ENCODE measurements around the gene POU2F3. TPM values are rescaled to one million over a fixed set of nuclear protein-coding genes. Genes with fewer than 3 reads are reported as not detected.

The POU2F3 gene
- total RNA-seq: 1.2 and 1.3 TPM in 2 replicates

DNA sequence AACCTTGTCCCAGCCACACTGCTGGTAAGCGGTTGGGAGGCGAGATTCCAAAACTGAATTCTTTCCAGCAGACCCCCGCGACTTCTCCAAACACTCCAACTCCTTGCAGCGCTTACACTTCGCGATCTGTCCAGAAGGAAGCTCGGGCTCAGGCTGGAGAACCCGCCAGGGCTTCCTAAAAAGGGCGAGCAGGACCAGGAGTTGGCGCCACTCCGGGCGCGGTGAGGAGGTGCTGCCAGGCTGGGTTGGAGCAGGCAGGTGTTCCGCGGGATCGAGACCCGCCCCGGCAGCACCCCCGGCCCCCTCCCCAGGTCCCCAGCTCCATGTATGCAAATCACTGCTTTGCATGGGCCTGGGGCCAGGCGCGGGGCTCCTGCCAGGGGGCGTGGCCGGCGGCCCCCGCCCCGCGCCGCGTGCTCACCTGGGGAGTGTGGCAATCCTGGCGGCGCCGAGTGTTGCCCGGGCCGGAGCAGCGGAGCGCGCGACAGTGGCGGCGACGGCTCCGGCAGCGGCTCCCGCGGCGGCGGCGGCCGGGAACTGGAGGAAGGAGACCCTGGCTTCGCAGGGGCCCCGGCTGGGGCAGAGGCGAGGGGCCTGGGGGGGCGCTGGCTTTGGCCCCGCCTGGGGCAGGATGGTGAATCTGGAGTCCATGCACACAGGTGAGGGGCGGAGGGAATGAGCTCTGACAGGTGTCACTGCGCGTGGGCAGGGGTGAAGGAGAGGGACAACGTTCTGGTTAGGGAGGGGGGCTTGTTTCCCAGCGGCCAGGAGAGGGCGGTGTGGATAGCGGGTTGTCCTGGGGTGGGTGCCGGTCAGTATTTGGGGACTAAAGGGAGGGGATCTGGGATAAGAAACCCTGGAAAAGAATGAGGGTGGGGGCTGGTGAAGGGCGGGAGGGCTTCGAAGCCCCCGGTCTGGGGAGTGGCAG is at the start of gene POU2F3:
Gene POU2F3 (plus strand): TSS at position 428 of the 928 bp plus-strand sequence. CDS start 204 bp downstream, at position 632.
- intact Hi-C loops (cut with micrococcal nuclease): no loop called here

DNA sequence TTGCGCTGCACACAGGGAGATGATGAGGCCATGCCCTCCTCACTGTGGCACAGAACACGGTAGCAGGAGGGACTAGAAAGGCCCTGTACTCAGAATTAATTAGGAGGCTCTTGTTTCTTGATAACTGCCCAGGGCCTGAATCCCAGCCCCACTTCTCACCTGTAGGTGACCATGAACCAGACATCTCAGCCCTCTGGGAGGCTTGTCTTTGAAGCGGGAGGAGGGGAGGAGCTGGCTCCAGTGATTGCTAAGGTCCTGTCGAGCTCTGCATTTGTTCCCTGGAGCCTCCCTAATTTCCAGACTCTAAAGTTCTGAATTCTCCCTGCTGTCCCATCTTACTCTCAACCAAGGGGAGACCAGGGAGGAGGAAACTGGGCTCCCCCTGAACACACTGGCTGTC is 48.9 kb upstream of the POU2F3 start:
- intact Hi-C loops (cut with micrococcal nuclease): no loop called here

DNA sequence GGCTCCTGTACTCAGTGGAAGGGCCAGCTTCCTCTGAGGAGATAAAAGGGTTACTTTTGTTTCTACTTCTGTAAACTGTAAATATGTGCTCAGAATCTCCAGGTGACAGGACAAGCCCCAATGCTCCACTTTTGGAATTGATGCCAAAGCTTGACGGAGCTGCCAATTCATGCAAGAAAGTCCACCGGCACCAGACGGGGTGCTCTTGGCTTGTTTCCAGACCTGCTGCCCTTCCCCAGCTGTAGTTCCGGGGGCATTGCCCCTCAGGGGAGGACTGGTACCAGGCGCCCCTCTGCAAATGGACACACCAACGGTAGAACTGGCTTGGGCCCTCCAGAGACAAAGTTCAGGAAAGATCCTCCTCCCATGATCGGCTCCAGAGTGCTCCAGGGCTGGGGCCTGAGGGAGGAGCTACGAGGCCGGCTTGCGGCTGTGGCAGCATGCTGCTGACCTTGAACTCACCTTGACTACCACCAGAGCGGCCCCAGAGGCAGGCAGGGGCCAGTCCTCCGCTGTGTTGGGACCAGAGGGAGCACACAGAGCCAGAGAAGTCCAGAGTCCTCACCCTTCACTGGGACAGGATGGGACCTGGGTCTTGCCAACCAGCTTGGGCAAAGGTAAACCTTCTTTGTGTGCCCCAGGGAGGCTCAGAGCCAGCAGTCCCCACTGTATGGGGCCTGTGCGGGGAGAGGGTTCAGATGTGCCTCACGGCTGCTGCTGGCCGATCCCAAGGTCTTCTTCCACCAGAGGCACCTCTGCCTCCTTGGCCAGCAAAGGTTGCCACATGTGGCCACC is 46.9 kb upstream of the POU2F3 start:
- intact Hi-C loops (cut with micrococcal nuclease): no loop called here

DNA sequence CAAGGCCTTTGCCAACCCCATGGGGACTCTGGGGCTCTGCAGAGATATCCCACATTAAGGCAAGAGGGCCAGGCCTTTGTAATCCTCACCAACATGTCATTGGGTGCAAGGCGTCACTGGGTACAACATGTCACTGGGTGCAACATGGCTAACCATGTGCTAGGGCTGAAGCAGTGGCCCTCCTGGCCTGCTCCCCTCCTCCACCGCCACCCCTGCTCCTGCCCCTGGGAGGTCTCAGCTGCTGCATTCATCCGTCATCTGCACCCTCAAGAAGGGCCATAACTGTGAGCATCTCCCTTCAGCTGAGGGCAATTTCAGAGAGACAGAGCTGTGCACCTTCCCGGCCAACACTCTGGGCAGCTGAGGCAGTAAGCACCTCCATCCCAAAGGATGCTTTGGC is 45.8 kb upstream of the POU2F3 start:
- intact Hi-C loops (cut with micrococcal nuclease): no loop called here

DNA sequence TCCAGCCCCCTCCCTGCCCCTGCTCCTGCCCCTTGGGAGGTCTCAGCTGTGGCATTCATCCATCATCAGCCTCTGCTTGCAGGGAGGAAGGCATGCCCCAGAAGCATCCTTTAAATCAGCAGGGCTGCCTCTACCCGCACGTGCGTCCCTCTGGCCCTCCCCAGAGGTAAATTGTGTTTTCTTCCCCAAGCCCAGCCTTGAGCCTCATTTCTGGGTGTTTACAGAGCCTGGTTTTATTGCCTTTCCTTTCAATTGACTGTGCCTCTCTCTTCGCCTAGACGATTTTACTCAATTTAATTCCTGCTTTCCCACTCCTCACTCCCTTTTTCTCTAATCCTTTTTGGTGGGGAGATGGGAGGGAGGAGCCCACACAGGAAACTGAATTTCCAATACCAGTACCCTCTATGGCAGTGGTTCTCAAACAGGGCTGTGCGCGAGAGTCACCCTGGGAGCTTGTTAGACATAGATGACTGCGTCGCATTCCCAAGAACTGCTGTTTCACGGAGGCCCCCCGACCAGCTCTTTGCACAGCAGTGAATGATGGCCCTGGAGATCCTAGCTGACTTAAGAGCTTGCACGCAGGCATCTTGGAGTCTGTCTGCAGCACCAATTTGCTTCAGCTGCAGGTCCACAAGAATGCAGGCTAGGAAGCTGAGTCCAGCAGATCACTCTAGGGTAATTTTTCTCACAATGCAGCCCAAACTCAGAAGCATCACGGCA is 44.2 kb upstream of the POU2F3 start:
- intact Hi-C loops (cut with micrococcal nuclease): no loop called here

DNA sequence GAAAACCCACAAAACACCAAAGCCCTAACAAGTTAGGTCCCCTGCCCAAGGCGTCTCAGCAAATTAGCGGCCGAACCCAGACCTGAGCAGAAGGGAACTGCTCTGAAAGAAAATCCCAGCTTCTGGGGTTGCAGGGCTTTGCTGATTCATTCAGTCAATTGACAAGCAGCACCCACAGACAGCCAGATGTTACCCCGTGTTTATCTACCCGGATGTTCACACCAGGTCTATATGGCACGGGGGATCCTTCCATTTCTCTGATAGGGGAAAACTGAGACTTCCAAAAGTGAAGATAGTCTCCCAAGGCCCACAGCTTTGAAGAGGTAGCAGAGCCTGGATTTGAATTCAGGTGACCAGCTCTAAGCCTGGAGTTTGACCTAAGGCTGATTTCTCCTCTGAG is 43.1 kb upstream of the POU2F3 start:
- intact Hi-C loops (cut with micrococcal nuclease): no loop called here

DNA sequence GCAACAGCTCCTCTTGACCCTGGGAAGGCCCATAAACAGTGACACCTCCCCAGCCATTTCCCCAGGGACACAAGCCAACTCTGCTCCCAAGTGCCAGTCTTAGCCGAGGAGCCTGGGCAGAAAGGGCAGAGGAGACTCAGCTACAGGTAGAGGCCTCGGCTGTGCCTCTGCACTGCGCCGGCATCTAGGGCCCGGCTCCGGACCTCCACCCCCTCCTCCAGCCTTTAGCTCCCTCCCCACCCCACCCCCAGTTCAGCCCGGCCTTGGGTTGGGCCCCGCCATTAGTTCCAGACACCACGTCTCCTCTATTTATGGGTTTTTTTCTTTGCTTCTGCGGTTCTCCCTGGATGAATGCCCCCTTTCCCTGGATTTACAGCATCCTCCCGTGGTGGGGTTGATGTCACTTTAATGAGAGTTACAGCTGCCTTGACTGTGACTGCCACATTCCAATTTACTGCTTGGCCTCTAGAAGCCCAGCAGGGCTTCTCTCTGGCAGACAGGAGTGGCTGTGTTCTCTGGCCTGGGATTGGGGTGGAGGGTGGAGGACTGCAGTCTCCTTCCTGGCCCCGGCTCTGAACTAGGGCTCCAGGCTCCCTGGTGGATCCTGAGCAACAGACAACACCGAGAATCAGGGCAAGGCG is 42.6 kb upstream of the POU2F3 start:
- intact Hi-C loops (cut with micrococcal nuclease): no loop called here

DNA sequence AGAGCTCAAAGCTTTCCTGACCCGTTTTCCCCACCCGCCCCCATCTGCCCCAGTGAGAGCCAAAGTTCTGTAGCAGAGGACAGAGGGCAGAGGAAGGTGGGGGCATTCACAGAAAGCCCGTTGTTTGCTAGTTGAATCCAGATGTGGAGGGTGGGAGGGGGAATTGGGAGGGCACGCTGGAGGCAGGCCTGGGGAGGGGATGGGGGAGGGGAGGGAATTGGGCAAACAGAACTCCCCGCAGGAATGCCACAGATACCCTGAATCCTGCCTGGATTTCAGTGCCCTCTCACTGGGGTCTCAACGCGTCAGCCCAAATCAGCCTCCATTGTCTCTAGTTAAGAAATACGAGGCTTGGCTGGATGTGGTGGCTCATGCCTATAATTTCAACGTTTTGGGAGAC is 42.0 kb upstream of the POU2F3 start:
- intact Hi-C loops (cut with micrococcal nuclease): no loop called here

DNA sequence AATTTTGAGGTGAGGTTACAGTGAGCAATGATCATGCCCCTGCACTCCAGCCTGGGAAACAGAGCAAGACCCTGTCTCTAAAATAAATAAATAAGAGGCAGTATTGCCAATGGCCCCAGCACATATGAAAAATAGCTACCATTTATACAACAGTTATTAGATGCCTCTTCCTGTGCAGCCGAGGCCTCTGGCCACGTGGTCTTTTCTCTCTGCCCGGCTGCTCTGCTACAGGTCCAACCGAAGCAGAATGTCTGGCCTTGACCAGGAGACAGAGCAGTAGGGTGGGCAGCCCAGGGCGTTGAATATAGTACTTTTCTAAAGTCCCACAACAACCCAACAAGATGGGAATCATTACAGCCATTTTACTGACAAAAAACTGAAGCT is 41.5 kb upstream of the POU2F3 start:
- intact Hi-C loops (cut with micrococcal nuclease): no loop called here

DNA sequence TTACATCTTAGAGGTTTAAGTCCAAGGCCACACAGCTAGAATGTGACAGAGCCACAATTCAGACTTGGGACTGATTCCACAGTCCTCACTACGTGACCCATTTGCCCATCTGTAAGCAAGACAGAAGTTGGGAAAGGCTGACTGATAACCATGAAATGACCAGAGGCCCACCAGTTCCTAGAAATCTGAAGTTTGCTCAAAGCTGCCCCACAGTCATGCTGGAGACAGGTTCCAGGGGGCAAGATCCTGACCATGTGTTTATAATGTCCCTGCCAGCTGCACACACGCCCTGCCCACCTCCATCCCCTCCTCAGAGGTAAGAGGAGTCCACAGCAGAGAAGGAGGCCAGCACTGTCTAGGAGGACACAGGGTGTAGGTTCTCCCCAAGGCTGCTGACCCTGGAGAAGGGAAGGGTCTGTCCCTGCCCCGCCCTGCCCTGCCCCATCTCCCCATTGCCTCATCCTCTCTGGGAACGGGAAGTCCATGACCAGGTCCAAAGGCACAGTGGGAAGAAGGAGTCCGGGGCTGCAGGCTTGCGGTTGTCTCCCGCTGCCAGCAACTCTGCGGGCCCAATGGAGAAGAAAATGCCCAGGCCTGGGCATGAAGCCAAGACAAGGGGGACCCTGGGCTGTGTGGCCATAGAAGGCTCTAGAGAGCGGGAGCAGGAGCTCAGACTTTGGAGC is 41.0 kb upstream of the POU2F3 start:
- intact Hi-C loops (cut with micrococcal nuclease): no loop called here

DNA sequence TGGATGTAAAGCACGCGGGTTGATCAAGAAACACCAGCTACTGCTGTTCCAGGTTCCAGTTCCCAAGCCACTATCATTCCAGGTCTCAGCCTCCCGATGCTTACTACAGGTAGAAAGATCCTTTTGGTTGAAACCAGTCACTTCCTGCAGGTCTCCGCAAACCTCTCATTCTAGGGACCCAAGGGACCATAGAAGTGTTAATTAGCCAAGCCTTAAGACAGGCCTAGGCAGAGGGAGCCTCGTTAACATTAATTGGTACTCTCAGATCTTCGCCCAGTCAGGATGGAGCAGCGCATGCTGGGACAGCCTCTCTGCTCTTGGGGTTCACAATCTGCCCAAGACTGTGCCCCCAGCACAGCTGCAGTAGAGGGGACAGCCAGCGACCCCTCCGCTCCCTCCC is 40.3 kb upstream of the POU2F3 start:
- intact Hi-C loops (cut with micrococcal nuclease): no loop called here

DNA sequence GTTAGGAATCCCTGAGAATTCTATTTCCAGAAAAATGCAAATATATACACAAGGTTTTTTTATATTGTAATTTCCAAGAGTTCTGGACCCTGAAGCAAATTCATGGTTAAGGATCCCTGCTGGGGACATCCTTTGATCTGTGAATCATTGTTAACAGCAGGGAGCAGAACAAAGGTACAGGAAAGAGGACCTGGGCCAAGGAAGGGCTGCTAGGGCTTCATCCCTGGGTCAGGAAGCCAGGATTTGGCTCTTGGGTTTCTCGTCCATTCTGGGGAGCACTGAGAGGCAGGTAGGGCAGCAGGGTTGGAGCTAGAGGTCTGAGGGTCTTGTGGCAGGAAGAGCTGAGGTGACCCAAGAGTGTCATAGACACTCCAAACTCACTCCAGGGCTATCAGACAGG is 39.3 kb upstream of the POU2F3 start:
- intact Hi-C loops (cut with micrococcal nuclease): no loop called here

DNA sequence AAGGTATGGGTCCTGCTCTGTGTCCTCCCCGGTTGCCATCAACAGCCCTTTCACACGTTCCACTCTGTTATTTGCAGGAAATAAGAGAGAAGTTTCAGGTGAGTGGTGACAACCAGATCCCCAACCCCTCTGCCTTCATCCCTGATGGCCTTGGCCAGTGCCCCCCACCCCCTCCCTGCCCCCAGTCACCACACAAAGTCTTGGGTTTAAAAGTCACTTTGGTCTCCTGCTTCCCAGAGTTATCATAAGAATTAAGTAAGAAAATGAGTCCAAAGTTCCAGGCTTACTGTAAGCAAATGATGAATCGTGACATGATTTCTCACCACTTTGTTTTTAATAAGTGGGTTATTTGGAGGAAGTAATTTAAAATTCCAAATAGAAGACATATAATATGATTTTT is 38.3 kb upstream of the POU2F3 start:
- intact Hi-C loops (cut with micrococcal nuclease): no loop called here

DNA sequence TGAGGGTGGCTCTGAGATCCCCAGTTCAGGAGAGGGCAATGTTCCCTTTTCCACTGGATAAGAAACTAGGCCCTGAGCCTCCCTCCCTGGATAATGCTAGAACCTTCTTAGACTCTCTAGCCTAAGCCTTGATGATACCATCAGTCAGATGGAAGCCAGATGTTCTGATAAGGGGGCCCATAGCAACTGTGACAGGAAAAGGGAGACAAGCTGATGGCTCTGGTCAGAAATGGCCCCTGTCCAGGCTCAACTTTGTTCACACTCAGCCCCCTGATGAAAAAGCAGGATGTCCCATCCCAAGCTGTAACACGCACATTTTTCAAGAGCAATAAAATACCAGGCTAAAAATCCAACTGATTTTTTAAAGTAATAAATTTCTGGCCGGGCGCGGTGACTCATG is 36.3 kb upstream of the POU2F3 start:
- intact Hi-C loops (cut with micrococcal nuclease): no loop called here

DNA sequence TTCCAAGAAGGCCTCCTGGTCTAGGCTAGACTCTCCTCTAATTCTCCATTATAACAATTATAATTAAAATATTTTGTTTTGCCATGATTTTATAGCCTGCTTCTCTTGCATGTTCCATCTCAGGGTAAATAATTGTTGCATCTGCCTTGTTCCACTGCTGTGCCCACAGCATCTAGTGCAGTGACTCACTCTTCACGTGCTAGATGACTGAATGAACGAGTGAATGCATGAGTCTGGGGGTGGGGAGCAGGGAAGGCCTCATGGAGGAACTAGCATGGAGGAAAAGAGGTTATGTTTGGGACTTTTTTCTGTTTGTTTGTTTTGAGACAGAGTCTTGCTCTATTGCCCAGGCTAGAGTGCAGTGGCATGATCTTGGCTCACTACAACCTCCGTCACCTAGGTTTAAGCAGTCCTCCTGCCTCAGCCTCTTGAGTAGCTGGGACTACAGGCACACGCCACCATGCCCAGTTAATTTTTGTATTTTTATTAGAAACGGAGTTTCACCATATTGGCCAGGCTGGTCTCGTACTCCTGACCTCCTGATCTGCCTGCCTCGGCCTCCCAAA is 34.3 kb upstream of the POU2F3 start:
- intact Hi-C loops (cut with micrococcal nuclease): no loop called here

DNA sequence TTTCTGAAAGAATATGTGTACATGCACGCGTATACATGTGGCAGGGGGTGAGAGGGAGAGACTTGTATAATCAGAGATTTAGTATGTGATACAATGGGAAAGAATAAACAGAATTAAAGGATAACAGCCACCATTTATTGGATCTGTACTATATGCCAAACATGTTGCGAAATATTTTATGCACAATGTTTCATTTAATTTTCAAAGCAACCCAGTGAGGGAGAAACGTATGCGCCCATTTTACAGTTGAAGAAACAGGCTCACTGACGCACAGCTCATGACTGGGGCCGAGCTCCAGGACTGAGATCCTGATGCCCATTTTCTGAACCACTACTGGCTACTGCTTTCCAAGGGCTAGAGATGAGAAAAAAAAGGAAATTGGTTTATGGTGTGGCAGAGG is 32.4 kb upstream of the POU2F3 start:
- intact Hi-C loops (cut with micrococcal nuclease): no loop called here

DNA sequence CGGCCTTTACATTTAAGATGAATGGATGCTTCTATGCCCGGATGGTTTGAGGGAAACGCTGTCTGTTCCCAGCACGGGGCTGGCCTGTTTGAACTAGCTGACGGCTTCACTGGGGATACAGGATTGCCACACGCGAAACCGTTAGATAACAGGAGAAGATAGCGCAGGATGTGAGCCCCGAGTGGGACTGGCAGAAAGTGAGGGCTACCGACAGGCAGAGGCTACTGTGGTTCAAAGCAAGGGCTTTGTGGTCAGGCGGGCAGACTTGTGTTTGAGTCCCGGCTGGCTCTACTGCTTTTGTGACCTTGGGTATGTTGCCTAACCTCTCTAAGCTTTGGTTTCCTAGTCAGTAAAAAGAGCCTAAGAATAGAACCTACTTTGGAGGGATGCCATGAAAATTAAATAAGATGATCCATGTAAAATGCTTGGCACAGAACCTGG is 31.9 kb upstream of the POU2F3 start:
- intact Hi-C loops (cut with micrococcal nuclease): no loop called here

DNA sequence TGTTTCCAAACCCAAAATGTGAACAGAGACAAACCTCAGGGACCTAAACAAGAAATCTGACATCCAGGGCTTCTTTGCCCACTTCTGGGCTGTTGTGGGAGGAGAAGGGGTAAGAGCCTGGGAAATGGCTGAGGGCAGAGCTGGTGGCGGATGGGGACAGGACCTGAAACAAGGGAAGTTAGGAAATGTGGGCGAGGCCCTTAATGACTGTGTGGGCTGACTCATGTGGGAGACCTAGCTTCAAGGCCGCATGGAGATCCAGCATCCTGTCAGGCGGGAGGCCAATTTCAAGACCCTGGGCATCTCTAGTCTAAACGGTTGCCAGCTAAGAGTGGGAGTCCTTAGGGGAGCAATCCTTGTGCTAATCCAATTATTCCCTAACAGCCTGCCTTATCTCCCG is 31.2 kb upstream of the POU2F3 start:
- intact Hi-C loops (cut with micrococcal nuclease): no loop called here

DNA sequence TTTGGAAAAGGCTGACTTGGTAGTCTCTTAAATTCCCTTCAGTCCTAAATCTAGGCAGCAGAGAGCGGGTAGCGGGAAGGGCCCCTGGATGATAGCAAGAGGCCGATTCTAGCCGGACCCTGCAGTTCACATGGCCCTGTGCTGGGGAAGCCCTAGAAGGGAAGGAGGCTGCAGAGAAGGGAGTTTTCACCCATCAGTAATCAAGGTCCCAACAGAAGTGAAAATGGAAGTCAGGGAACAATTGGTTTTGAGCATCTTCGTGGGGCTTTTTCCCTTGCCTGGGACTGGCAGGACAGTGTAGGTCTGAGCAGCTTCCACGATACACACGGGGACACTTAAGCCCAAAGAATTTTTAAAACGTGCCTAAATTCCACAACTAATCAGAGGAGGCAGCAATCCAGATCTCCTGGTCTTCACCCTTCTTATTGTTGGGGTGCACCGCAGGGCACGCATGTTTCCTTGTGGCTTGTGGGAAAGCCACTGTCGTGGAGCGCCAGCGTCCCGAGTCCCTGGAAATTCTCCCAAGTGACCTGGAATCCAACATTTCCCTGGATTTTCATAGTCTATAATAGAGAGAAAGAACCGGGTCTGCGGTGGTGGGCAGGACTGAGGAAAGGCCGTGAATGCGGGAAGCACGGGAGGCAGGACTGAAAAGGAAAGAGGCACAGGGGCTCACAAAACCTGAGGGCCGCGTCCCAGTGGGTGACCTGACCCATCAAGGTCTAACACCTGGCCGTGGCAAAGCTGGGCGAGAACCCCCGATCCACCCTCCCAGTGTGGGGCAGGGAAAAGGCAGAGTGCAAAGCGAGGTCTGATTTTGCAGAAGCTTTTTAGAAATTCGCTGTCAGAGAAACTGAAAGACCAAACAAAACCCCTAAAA is 30.0 kb upstream of the POU2F3 start:
- intact Hi-C loops (cut with micrococcal nuclease): loop anchor here (1.0 to 10.0 kb wide), 4 partner anchors 38 to 1085 kb away; partner anchors contain the start of genes HINFP and NECTIN1
